ENCODE results near the gene TNFAIP8L3. TPM values are rescaled to one million over a fixed set of nuclear protein-coding genes. Genes with fewer than 3 reads are reported as not detected.

Gene TNFAIP8L3
- total and polyA plus RNA-seq, 2 of the 4 experiments (the other 2 are of a cell fraction): 0.29 to 0.90 TPM

GRCh38 chr15:51075364-51075763 lies 19.3 kb downstream of the TNFAIP8L3 start:
- H3K36me3 ChIP-seq (ENCODE audit: control insufficient read depth, insufficient read depth, low read length): no peaks in the 10 kb centered on the region
- no peak overlapping the region for H4K8ac ChIP-seq (ENCODE audit: low read depth in 2 of 2, low read length in 2 of 2)
- H3K4me3 ChIP-seq (ENCODE audit: insufficient read depth, low read depth, low read length): no peak overlapping the region
- dilution Hi-C loops (cut with HindIII; ENCODE audit: low sequenced_read_pairs, unreplicated experiment) (no loop called here), intact Hi-C loops (cut with micrococcal nuclease) (no loop called here), in situ Hi-C loops (cut with MboI; ENCODE audit: low sequenced_read_pairs) (no loop called here)
- H3K56ac ChIP-seq (ENCODE audit: extremely low read depth, insufficient read depth, low read length): no peak overlapping the region
- POLR2A ChIA-PET (ENCODE audit: unreplicated experiment): no interaction called here
- H3K4me1 ChIP-seq (ENCODE audit: control insufficient read depth, insufficient read depth, low read length): no peaks in the 10 kb centered on the region
- no peaks in the 10 kb centered on the region for H3K9me1 ChIP-seq (ENCODE audit: insufficient read depth, low read length)
- no peak overlapping the region for H2AK9ac ChIP-seq (replicated peaks; ENCODE audit: low read depth, low read length, poor library complexity)
- TF ChIP-seq CEBPB (IDR thresholded peaks at IDR 0.05; ENCODE audit: low read depth, low read length) (no peak), FOS (IDR thresholded peaks at IDR 0.05; ENCODE audit: low read depth, low read length) (no peak), RFX5 (IDR thresholded peaks at IDR 0.05; ENCODE audit: low read depth, low read length) (no peak), RAD21 (IDR thresholded peaks at IDR 0.05; ENCODE audit: low read length) (no peak), USF2 (IDR thresholded peaks at IDR 0.05; ENCODE audit: low read depth, low read length) (no peak), SMC3 (IDR thresholded peaks at IDR 0.05; ENCODE audit: low read depth, low read length) (no peak), POLR2A (IDR thresholded peaks at IDR 0.05; ENCODE audit: low read depth, low read length) (no peak), MAFK (IDR thresholded peaks at IDR 0.05; ENCODE audit: low read depth, low read length) (no peak), MAZ (IDR thresholded peaks at IDR 0.05; ENCODE audit: borderline replicate concordance, low read depth, low read length) (no peak)
- TF ChIP-seq, protein P1, sequence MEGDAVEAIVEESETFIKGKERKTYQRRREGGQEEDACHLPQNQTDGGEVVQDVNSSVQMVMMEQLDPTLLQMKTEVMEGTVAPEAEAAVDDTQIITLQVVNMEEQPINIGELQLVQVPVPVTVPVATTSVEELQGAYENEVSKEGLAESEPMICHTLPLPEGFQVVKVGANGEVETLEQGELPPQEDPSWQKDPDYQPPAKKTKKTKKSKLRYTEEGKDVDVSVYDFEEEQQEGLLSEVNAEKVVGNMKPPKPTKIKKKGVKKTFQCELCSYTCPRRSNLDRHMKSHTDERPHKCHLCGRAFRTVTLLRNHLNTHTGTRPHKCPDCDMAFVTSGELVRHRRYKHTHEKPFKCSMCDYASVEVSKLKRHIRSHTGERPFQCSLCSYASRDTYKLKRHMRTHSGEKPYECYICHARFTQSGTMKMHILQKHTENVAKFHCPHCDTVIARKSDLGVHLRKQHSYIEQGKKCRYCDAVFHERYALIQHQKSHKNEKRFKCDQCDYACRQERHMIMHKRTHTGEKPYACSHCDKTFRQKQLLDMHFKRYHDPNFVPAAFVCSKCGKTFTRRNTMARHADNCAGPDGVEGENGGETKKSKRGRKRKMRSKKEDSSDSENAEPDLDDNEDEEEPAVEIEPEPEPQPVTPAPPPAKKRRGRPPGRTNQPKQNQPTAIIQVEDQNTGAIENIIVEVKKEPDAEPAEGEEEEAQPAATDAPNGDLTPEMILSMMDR (conservative IDR thresholded peaks at IDR 0.05; ENCODE audit: low read depth, low read length): no peak
- no peak for ATAC-seq (ENCODE audit: low read depth)
- H2BK120ac ChIP-seq (ENCODE audit: low read depth, low read length): no peak overlapping the region
- H4K5ac ChIP-seq (ENCODE audit: low read depth, low read length): no peak overlapping the region
- no peaks in the 10 kb centered on the region for H3K79me1 ChIP-seq (ENCODE audit: low read depth in 1 of 2, low read length in 2 of 2)
- no peak overlapping the region for H3K4ac ChIP-seq (ENCODE audit: low read depth, low read length)
- H4K20me1 ChIP-seq (ENCODE audit: insufficient read depth, low read length): no peaks in the 10 kb centered on the region
- H2BK20ac ChIP-seq (ENCODE audit: low read depth, low read length): no peak overlapping the region
- CTCF ChIA-PET: no interaction called here
- H3K9ac ChIP-seq (ENCODE audit: low read depth, low read length): no peak overlapping the region
- no peak overlapping the region for H2BK5ac ChIP-seq (ENCODE audit: low read depth, low read length, poor library complexity, severe bottlenecking)
- no peaks in the 10 kb centered on the region for H3K9me3 ChIP-seq (ENCODE audit: control insufficient read depth, insufficient read depth, low read length)
- H3K18ac ChIP-seq (ENCODE audit: low read depth, low read length): no peak overlapping the region
- no peak overlapping the region for H3K14ac ChIP-seq (replicated peaks; ENCODE audit: low read depth, low read length)
- no peak overlapping the region for H3K23ac ChIP-seq (ENCODE audit: low read depth, low read length)
- no peak overlapping the region for H3K27ac ChIP-seq (ENCODE audit: insufficient read depth, low read length)
- H2AK5ac ChIP-seq (ENCODE audit: low read depth, low read length): no peak overlapping the region
- no peak overlapping the region for H4K91ac ChIP-seq (ENCODE audit: insufficient read depth, low read depth, low read length)
- H2AFZ ChIP-seq (replicated peaks; ENCODE audit: low read length, poor library complexity): no peak overlapping the region
- H2BK15ac ChIP-seq (ENCODE audit: low read depth, low read length): no peak overlapping the region
- no peaks in the 10 kb centered on the region for H3K27me3 ChIP-seq (ENCODE audit: control insufficient read depth, insufficient read depth, low read length)
- no peak for DNase-seq
- no TSS peak for BruUV-seq (replicated peaks)
- 91% methylated on average over 3 of the region's 5 CpGs; no CpG with 5 or more reads in 1 of the 2 experiments for WGBS, 2 experiments (ENCODE audit: extremely low coverage in 2 of 2, insufficient read length in 1 of 2)
- H3K4me2 ChIP-seq (ENCODE audit: low read depth, low read length): no peak overlapping the region
